ENCODE measurements around the gene SNORC. TPM values are rescaled to one million over a fixed set of nuclear protein-coding genes. Genes with fewer than 3 reads are reported as not detected.

The SNORC gene
- total RNA-seq, 1 experiment from 2014 or later: 4.3 TPM

GRCh38 chr2:232890896-232891601 is 21.0 kb downstream of the SNORC start:
- Mint-ChIP-seq H3K27me3 (ENCODE audit: insufficient read depth, unreplicated experiment) (no peaks in the 10 kb centered on the region), H3K36me3 (ENCODE audit: insufficient read depth, unreplicated experiment) (no peaks in the 10 kb centered on the region), H3K9me3 (ENCODE audit: unreplicated experiment) (no peaks in the 10 kb centered on the region), H3K4me3 (ENCODE audit: unreplicated experiment) (no peak overlapping the region), H3K4me1 (ENCODE audit: low read depth, unreplicated experiment) (no peaks in the 10 kb centered on the region), H3K27ac (ENCODE audit: unreplicated experiment) (peak overlapping the region; percentile 16)
- peak in 1 of 2 experiments; percentile 24 for DNase-seq
- H3K9me3 ChIP-seq: no peaks in the 10 kb centered on the region
- no peak for TF ChIP-seq CTCF (IDR thresholded peaks at IDR 0.05; ENCODE audit: insufficient read depth in 1 of 2, low read depth in 1 of 2, low read length in 1 of 2, severe bottlenecking in 1 of 2, unreplicated experiment in 1 of 2)
- BruUV-seq (replicated peaks): no TSS peak
- intact Hi-C loops (cut with micrococcal nuclease; ENCODE audit: unreplicated experiment): no loop called here
- ChIA-PET POLR2A (no interaction called here), CTCF (interaction anchor here (0.6 kb wide), 1 partner anchor 138 kb away, joined by 3 read pairs; no protein-coding TSS in a partner anchor)
- no peaks in the 10 kb centered on the region for H3K36me3 ChIP-seq (ENCODE audit: control insufficient read depth, insufficient read depth, low read length)
- H3K4me1 ChIP-seq: no peaks in the 10 kb centered on the region
- no peak overlapping the region for H3K4me3 ChIP-seq (ENCODE audit: low read depth, low read length)
- H3K27me3 ChIP-seq (replicated peaks; ENCODE audit: control insufficient read depth, insufficient read depth, low read length): no peaks in the 10 kb centered on the region

GRCh38 chr2:232891621-232892071 is 21.6 kb downstream of the SNORC start:
- Histone ChIP-seq H3K9me3 (no peaks in the 10 kb centered on the region), H3K4me1 (no peaks in the 10 kb centered on the region), H3K27me3 (replicated peaks; ENCODE audit: control insufficient read depth, insufficient read depth, low read length) (no peaks in the 10 kb centered on the region), H3K4me3 (ENCODE audit: low read depth, low read length) (no peak overlapping the region), H3K36me3 (ENCODE audit: control insufficient read depth, insufficient read depth, low read length) (no peaks in the 10 kb centered on the region)
- intact Hi-C loops (cut with micrococcal nuclease; ENCODE audit: unreplicated experiment): no loop called here
- H3K27ac Mint-ChIP-seq (ENCODE audit: unreplicated experiment): no peak overlapping the region
- H3K4me3 Mint-ChIP-seq (ENCODE audit: unreplicated experiment): no peak overlapping the region
- no peaks in the 10 kb centered on the region for H3K4me1 Mint-ChIP-seq (ENCODE audit: low read depth, unreplicated experiment)
- H3K36me3 Mint-ChIP-seq (ENCODE audit: insufficient read depth, unreplicated experiment): no peaks in the 10 kb centered on the region
- no peak for TF ChIP-seq CTCF (IDR thresholded peaks at IDR 0.05; ENCODE audit: insufficient read depth in 1 of 2, low read depth in 1 of 2, low read length in 1 of 2, severe bottlenecking in 1 of 2, unreplicated experiment in 1 of 2)
- H3K27me3 Mint-ChIP-seq (ENCODE audit: insufficient read depth, unreplicated experiment): no peaks in the 10 kb centered on the region
- DNase-seq: peak in 1 of 2 experiments; percentile 3
- POLR2A ChIA-PET: no interaction called here
- BruUV-seq (replicated peaks): no TSS peak
- H3K9me3 Mint-ChIP-seq (ENCODE audit: unreplicated experiment): no peaks in the 10 kb centered on the region
- CTCF ChIA-PET: interaction anchor here (0.6 kb wide), 1 partner anchor 137 kb away, joined by 3 read pairs; no protein-coding TSS in a partner anchor

- BruUV-seq (replicated peaks): no TSS peak
- Mint-ChIP-seq H3K36me3 (ENCODE audit: insufficient read depth, unreplicated experiment) (no peaks in the 10 kb centered on the region), H3K27me3 (ENCODE audit: insufficient read depth, unreplicated experiment) (no peaks in the 10 kb centered on the region), H3K27ac (ENCODE audit: unreplicated experiment) (no peak overlapping the region), H3K4me3 (ENCODE audit: unreplicated experiment) (no peak overlapping the region), H3K4me1 (ENCODE audit: low read depth, unreplicated experiment) (no peaks in the 10 kb centered on the region), H3K9me3 (ENCODE audit: unreplicated experiment) (no peaks in the 10 kb centered on the region)
- POLR2A ChIA-PET: no interaction called here
- no peaks in the 10 kb centered on the region for H3K9me3 ChIP-seq
- CTCF ChIA-PET: no interaction called here
- intact Hi-C loops (cut with micrococcal nuclease; ENCODE audit: unreplicated experiment): no loop called here
- no peaks in the 10 kb centered on the region for H3K4me1 ChIP-seq
- no peak for TF ChIP-seq CTCF (IDR thresholded peaks at IDR 0.05; ENCODE audit: insufficient read depth in 1 of 2, low read depth in 1 of 2, low read length in 1 of 2, severe bottlenecking in 1 of 2, unreplicated experiment in 1 of 2)
- DNase-seq: no peak
- H3K36me3 ChIP-seq (ENCODE audit: control insufficient read depth, insufficient read depth, low read length): no peaks in the 10 kb centered on the region
- no peak overlapping the region for H3K4me3 ChIP-seq (ENCODE audit: low read depth, low read length)
- H3K27me3 ChIP-seq (replicated peaks; ENCODE audit: control insufficient read depth, insufficient read depth, low read length): no peaks in the 10 kb centered on the region
Observed at GRCh38 chr2:232892221-232892620, 22.2 kb downstream of the SNORC start.
